ENCODE results near the gene KCNMA1.

GRCh38 chr10:77590344-77591237 lies 47.0 kb downstream of the KCNMA1 start:
- TF ChIP-seq CTCF (IDR thresholded peaks at IDR 0.05): no peak
- no peak for TF ChIP-seq EP300 (IDR thresholded peaks at IDR 0.05)
- no peak for TF ChIP-seq POLR2A (IDR thresholded peaks at IDR 0.05)
- no peak for TF ChIP-seq POLR2AphosphoS5 (IDR thresholded peaks at IDR 0.05)
